Measurements from ENCODE around the gene PRDM15.
A peak's percentile ranks its signal among the peaks of the same experiment; 100 is the strongest.

PRDM15 gene

DNA sequence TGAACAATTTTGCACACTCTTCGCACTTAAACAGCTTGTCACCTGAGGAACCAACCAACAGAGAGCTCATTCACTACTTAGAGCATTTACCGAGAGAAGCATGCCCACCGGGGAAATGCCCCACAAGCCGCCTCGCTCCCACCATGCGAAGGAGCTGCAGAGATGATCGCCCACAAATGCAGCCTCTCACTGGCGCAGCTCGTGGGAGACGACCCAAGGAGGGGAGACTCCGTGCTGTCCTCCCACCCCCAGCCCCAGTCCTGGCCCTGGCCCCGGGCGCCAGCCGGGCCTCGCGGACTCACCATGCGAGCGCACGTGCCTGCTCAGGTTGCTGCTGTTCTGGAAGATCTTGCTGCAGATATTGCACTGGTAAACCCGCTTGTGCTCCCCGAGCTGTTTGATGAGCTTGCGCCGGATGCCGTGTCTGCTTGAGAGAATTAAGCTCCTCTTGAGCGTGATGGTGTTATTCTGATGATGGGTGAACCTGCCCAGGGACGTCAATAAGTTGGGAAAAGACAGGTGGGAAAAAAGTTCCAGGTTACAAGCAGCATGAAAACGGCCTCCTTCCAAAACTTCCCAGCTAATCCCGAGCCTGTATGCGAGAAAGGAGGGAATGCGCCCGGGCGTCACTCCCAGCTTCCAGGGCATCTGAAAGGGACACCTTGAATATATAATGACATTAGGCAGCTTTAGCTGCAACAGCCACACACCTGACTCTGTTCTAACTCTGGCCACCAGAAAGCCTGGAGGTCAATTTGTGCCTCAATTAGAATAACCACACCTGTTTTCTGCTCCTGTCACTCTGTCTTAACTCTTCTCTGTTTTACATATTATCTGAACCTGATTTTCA lies 42.8 kb downstream of the PRDM15 start:
- no peak for DNase-seq

- DNase-seq, result no peak
Measured at GRCh38 chr21:41835711-41836154, 43.4 kb downstream of the PRDM15 start.

- no peak for DNase-seq
Measured at GRCh38 chr21:41834926-41835663, 44.0 kb downstream of the PRDM15 start.

DNA sequence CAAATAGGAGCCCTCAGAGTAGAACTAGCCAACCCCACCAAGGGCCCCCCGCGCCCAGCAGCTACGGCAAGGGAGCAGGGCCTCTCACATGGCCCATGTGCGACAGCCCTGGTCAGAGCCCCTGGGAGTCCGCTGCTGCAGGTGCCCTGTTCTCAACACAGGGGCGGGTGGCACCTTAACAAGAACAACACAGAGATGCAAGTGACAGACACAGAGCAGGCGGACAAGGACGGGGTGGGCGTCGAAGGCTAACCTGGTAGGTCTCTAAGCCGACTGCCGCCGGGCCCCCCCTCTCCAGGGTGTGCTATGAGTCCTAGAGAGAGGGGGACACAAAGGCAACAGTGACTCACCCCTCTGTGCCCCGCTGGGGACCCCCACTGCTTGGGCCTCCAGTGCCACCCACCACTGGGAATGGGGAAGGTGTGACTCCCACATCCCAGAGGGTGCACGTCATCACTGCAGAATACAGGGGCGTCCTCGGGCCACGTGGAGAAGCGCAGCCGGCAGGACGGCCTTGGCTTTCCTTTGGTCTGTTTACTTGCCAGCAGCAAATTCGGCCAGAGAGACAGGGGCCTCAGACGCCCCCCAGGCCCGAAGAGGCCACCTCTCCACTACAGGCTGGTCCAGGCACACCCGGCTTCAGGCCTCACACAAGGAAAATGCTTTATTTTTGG lies 44.8 kb downstream of the PRDM15 start:
- DNase-seq, result no peak

DNA sequence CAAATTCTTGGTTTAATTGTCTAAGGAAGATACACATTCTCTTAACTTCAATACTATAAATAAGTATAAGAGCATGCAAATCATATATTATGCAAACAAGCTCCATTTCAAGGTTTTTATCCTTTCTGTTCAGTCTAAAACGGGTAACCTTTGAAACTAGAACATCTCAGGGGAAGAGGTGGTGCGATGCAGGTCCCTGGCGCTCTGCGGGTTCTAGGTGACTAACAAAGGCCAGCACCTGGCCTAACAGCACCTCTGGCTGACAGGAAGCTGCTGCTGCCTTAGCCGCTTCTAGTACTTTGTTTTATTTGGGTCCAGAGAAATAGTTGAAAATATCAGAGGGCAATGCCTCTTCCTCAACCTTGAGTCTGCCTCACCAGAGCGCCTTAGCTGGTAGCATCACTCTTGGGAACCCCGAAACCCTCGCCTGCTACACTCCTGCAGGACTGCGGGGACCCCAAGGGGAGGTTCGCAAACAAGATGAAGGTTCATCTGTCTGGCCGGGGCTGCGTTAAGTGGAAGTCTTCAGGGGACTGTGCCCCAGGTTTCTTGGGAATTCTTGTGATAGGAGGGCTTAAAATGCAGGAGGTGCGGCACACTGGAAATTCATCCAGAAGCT lies 45.5 kb downstream of the PRDM15 start:
- no peak for DNase-seq

DNA sequence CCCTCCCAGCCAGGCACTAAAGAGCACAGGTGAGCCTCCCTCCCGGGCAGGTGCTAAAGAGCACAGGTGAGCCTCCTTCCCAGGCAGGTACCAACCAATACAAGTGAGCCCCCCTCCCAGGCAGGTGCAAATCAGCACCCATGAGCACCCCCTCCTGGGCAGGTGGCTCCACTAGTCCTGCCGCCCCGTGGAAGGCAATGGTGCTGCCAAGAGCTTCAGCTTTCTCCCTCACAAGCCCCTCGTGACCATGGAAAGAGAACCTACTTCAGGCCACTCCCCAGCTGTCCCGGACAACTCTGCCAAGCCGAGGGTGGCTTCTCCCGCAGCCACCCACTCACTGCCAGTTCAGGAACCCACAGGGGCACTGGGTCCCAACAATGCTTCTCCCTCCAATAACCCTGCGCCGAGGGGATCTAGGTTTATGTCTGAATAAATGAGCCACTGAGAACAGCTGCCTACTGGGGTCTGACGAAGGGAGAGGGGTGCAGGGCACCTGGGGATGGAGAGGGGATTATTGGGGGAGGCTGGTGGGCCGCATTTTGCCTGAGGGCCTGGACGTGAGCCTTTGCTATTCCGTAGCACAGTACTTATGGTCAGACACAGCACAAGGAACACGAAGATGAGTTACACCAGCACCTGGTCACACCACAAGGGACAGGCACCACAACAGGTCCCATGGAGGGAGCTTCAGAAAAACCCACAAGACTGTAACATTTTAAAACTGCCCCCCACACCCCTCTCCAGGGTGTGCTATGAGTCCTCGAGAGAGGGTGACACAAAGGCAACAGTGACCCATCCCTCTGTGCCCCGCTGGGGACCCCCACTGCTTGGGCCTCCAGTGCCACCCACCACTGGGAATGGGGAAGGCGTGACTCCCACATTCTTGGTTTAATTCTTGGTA lies 46.3 kb downstream of the PRDM15 start:
- no peak for DNase-seq

DNA sequence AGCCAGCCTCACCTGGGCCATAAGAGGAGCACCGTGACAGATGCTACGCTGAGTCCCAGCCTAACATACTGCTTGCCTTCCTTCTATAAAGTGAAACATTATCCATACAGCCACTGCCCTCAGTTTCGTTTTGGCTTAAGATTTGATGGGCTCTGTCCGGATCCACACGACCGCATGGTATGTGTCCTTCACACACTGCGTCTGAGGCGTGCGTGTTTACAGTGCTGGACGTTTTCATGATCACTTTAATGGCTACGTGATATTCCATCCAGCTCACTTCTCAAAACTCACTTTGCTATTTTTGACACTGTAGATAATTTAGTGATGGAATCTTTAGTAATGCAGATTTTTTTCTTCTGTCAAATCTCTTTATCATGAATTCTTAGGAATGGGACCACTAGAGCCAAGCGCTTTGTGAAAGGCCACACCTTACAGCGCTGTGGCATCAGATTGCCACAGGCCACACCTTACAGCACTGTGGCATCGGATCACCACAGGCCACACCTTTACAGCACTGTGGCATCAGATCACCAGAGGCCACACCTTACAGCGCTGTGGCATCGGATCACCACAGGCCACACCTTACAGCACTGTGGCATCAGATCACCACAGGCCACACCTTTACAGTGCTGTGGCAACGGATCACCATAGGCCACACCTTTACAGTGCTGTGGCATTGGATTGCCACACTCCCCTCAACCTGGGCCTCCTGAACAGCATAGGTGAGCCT lies 47.1 kb downstream of the PRDM15 start:
- DNase-seq, result no peak

DNA sequence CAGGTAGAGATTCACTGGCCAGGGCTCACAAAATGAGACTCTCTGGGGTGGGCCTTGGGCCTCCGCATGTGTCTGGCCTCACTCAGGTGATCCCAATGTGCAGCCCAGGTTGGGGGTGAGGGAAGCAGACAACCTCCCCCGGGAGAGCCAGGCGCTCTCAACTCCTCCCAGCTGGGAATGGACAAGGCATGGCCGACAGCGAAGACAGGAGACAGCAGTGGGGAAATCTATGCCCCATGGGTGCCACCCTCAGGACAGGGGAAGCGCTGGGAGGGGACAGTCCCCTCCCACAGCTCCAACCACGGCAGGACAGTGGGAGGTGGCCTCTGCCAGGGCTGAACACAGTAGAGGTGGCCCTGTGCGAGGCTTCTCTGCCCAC lies 47.7 kb downstream of the PRDM15 start:
- no peak for DNase-seq

GRCh38 chr21:41830764-41831452 lies 48.2 kb downstream of the PRDM15 start:
- no peak for DNase-seq

DNA sequence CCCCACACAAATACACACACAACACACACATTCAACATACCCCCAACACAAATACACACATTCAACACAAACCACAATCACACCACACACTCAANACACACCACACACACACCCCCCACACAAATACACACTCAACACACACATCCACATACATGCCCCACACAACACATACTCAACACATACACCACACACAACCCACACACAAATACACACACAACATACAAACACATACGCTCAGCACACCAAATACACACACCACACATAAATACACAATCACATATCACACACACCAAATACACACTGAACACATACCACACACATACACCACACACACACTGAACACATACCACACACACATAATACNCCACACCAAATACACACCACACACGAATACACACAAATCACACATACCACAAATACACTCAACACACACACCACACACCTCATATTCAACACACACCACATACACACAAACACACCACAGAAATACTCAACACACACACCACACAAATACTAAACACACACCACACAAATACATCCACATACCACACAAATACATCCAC lies 48.9 kb downstream of the PRDM15 start:
- no peak for DNase-seq

DNA sequence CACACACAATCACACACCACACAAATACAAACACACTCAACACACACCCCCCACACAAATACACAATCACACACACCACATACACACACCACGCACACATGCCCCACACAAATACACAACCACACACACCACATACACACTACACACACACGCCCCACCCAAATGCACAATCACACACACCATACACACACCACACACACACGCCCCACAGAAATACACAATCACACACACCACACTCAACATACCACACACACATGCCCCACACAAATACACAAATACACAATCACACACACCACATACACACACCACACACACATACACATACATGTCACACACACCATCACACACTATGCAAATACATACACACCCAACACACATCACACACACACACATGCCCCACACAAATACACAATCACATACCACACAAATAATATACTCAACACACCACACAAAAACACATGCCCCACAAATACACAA lies 50.2 kb downstream of the PRDM15 start:
- DNase-seq, result no peak

DNA sequence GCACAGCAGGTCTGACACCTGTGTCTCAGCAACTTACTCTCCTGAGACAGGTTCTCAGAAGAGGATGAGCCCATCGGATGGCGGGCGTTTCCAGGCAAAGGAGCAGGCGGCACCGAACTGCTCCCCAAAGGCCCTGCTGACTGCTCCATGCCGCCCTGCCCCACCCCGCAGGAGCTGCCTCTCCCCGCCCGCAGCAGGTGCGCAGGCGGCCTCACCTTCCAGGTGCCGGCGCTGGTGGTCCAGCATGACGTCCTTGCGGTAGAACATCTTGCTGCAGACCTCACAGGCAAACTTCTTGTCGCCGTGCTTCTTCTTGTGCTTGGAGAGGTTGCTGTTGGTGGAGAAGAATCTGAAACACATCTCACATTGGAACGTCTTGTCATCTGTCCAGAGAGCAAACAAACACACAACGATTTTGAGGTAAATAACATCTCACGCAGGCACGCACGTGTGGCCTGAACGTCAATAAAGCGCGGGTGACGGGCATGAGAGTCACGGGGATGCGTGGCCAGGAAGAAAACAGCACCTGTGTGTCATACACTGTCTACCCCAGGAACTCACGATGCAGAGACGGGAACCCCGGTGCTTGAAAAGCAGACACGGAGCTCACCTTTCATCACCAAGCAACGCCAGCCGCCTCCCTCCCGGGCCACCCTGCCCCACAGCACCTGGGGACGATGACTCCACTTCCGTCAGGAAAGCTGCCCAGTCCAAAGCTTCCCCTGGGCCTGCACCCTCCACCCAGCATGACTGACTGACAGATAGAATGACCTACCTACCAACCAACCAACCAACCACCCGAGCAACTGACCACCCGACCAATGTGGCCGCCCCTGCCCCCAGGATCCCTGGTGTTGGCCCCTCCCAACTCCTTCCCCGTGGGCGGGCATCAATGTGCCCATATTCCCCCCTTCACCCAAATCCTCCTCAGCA lies 50.9 kb downstream of the PRDM15 start:
- DNase-seq, result no peak

GRCh38 chr21:41825881-41826280 lies 53.3 kb downstream of the PRDM15 start:
- DNase-seq, result no peak

DNA sequence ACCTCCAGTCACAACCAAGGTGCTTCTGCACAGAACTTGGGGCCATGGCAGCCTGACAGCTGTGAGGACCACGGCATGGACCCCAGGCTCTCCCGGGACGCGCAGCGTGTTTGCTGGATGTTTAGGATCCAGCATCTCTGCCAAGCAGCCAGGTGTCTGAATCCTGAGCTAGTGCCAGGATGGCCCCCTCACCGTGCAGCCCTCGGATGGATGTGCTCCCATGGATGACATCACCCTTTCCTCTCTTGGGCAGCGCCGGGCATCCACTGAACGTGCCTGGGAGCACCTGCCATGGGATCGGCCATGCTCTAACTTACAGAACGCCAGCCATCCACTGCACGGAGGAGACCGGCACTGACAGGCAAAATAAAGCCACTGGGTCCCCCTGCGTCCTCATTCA lies 53.9 kb downstream of the PRDM15 start:
- DNase-seq, result peak; percentile 31

DNA sequence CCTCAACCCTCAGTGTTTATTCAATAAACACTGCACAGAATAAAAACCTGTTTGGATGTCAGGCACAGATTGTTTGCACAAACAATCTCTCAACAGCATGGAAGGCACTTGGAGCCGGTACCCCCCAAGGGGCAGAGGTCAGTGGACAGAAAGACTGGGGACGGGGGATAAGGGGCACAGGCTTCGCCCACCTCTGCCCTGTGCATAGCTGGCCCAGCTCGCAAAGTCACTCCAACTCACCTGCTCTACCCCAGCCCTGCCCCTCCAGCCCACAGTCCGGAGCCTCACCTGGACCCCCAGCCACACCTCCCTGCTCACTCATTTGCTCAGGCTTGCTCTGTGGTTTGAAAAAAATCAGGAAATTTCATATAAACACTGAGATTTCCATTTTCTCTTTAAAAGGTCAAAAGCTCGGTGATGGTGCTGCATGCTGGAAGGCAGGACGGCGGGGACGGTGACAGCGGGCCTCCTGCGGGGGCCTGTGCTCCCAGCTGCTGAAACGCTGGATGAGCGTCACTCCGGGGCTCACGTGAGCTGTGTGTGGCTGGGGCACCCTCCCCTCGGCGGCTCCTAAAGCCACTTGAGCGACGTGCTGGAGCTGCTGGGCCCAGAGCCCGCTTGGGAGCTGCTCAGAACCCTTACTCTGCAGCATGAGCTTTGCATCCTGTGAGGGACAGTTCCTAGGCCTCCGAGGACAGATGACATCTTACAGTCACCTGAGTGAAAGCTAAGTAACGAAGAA lies 54.5 kb downstream of the PRDM15 start:
- no peak for DNase-seq

GRCh38 chr21:41823906-41824305 lies 55.2 kb downstream of the PRDM15 start:
- no peak for DNase-seq

DNA sequence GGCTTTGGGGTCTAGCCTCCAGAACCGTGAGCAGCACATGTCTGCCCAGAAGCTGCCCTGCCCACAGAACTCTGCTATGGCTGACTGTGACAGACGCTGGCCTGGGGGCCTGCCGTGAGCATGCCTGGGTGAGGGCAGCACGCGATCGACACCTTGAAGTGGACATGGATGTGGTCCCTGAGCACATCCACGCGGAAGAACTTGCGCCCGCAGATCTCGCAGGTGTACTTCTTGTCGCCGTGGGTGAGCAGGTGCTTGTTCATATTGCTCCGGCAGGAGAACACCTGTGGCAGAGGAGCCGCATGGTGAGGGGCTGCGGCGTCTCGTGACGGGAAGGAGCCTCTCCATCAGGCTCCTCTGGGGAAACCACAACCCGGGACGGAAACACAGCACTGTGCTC lies 56.0 kb downstream of the PRDM15 start:
- DNase-seq, result no peak

GRCh38 chr21:41821756-41822431 lies 57.2 kb downstream of the PRDM15 start:
- no peak for DNase-seq
